H1 (cell line): ENCODE results near the gene DIPK1B. TPM values are rescaled to one million over a fixed set of nuclear protein-coding genes. Genes with fewer than 3 reads are reported as not detected.

Experiments
- MAX ChIP-seq: IDR thresholded peaks from 2 replicates; pipeline ENCODE4 v1.6.1; 2012; ENCODE audit warnings: inconsistent platforms
- polyA plus RNA-seq, 7 experiments: library from polyadenylated mRNA; depleted of rRNA in 3 of 7; stranded (reverse) in 5 of 7; unstranded in 2 of 7; fragments of >200 nt in 5 of 7; fragments of 200-250 nt in 2 of 7; gene quantifications; 1 replicate in 5 of 7; 2 replicates in 1 of 7; 4 replicates in 1 of 7; pipeline versions ENCODE4 v1.2.1 to v1.2.3, GENCODE V29; 2011 to 2013; ENCODE audit warnings: missing spikeins in 2 of 7, mixed read lengths in 2 of 7
- total RNA-seq: library from RNA; stranded (reverse); fragmentation: NEBNext Ultra II Directional; extraction: Animal tissue kit (Norgen Biotek cat#: 25700); gene quantifications from 2 replicates; pipeline ENCODE4 v1.2.1, GENCODE V29; 2021

DIPK1B gene
- total and polyA plus RNA-seq, 2 of the 8 experiments (the other 6 are each of a cell fraction or from before 2014, with no cell fraction given): 32.3 to 64.8 TPM

- TF ChIP-seq MAX: no peak
These were observed 30.2 kb upstream of the DIPK1B start (continued) for GRCh38 chr9:136681945-136682699.
